AG09319 (cell line): Measurements from ENCODE around the gene POLE.

Experiments
- DNase-seq: peaks from one replicate; pipeline ENCODE4 v3.0.0-alpha.2; 2010; ENCODE audit warnings: low read depth; ENCODE audit errors: extremely low read depth
- TF ChIP-seq, protein P1 (sequence below): IDR thresholded peaks from 2 replicates; pipeline ENCODE4 v1.5.1; 2011; ENCODE audit warnings: low read depth, mild to moderate bottlenecking, inconsistent platforms, low read length, moderate library complexity

The POLE gene

DNA sequence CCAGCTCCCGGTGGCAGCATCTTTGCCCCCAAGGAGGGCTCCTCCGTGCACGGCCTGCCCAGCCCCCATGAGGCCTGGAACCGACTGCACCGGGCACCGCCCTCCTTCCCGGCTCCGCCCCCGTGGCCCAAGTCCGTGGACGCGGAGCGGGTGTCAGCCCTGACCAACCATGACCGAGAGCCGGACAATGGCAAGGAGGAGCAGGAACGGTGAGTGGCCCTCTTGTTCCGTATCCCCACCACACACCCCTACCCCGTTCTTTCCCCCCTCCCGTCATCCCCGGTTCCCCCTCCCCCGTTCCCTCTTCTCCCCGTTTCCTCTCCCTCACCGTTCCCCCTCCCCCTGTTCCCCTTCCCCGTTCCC lies 105.1 kb downstream of the POLE start:
- TF ChIP-seq, protein P1, sequence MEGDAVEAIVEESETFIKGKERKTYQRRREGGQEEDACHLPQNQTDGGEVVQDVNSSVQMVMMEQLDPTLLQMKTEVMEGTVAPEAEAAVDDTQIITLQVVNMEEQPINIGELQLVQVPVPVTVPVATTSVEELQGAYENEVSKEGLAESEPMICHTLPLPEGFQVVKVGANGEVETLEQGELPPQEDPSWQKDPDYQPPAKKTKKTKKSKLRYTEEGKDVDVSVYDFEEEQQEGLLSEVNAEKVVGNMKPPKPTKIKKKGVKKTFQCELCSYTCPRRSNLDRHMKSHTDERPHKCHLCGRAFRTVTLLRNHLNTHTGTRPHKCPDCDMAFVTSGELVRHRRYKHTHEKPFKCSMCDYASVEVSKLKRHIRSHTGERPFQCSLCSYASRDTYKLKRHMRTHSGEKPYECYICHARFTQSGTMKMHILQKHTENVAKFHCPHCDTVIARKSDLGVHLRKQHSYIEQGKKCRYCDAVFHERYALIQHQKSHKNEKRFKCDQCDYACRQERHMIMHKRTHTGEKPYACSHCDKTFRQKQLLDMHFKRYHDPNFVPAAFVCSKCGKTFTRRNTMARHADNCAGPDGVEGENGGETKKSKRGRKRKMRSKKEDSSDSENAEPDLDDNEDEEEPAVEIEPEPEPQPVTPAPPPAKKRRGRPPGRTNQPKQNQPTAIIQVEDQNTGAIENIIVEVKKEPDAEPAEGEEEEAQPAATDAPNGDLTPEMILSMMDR = no peak
- DNase-seq = no peak

DNA sequence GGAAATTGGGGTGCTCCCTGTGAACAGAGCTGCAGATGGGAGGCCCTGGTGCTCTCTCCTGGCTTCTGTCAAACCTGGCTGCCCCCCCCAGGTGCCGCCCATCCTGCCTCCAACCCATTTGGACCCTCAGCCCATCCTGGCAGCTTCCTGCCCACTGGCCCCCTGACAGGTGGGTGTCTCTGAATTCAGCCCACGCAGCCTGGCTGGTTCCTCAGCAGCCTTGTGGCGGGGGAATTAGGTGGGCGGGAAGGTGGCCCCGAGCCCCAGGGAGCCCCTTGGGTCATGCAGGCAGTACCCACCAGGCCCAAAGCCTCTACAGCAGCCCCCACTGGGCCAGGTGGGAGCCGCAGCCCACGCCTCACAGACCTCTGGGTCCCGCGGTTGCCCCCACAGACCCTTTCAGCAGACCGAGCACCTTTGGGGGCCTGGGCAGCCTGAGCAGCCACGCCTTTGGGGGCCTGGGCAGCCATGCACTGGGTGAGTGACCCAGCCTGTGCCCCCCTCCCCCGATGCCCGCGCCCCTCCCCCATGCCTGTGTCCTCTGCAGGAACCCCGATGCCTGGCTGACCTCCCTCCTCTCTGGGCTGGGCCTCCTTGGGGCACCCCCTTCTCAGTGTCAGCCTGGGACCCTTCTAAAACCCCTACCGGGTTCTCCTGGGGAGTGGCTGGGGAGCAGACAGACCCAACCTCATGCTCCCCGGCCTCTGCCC lies 105.6 kb downstream of the POLE start:
- DNase-seq = no peak
- TF ChIP-seq, protein P1 = no peak

DNA sequence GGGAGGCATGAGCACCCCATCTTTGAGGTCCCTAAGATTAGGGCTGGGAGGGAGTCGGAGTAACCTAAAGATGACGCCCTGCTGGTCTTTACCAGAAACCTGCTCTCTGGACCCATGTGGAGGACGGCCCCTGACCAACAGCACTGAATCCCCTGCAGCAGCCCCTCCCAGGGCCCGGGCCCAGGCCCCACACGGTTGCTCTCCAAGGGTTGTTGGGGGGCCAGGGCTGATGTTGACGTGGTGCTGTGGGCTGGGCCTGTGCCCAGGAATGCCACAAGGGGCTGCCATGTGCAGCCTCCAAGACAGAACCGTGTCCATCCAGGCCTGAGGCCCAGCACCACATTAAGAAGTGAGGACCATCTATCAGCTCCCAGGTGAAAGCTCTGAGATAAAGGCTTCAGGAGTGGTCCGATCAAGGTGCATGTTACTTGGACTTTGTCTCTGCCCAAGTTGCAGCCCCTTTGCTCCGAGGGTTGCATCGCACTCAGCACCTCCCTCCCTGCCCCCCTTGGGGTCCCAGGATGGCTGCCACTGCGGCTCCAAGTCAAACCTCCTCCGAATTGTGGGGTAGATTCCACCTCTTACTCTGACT lies 106.3 kb downstream of the POLE start:
- DNase-seq = no peak
- TF ChIP-seq, protein P1 = no peak

DNA sequence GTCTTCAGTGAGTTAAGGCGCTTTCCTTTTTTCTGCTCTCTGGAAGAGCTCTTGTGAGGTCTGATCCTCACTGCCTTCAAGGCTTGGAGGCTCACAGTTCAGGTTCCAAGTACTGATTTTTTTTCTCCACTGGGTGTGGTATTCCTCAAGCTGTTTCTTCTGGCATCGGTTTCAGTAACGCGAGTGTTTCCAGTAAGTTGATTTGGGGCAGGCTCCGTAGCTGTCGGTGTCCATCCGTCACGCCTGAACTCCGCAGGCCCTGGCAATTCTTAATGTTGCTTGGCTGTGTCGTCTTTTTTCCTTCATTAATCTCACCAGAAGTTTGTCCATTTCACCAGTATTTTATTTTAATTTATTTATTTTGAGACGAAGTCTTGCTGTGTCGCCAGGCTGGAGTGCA lies 107.4 kb downstream of the POLE start:
- no peak for DNase-seq
- TF ChIP-seq, protein P1 = no peak

DNA sequence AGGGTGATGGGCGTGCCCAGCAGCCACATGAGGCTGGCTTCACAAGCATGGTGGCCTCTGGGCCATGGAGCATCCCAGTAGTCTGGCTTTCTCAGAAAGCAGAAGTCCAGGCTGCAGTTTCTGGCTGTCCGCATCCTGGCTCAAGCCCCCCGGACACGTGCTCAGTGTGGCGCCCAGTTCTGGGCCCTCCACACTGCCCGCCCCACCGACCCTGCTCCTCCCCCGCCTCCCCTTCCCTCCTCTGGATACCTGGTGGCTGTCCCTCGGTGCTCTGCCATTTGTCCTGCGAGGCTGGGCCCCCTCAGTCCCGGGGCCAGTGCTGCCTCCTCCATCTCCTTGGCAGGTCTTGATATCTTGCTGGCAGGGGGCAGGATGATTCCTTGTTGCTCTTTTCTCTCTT lies 108.3 kb downstream of the POLE start:
- DNase-seq = no peak
- TF ChIP-seq, protein P1 = no peak

DNA sequence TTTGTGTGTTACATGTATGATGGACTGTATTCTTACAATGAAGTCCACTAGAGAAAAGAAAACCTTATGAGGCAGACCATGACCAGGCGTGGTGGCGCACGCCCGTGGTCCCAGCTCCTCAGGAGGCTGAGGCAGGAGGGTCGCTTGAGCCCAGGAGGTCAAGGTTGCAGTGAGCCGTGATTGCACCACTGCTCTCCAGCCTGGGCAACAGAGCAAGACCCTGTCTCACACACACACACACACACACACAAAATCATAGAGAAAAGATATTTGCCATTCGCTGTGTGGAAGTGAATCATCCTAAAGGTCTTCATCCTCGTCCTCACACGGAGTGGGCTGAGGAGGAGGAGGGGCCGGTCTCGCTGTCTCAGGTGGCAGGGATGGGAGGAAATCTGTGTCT lies 109.0 kb downstream of the POLE start:
- no peak for DNase-seq
- TF ChIP-seq, protein P1 = no peak

DNA sequence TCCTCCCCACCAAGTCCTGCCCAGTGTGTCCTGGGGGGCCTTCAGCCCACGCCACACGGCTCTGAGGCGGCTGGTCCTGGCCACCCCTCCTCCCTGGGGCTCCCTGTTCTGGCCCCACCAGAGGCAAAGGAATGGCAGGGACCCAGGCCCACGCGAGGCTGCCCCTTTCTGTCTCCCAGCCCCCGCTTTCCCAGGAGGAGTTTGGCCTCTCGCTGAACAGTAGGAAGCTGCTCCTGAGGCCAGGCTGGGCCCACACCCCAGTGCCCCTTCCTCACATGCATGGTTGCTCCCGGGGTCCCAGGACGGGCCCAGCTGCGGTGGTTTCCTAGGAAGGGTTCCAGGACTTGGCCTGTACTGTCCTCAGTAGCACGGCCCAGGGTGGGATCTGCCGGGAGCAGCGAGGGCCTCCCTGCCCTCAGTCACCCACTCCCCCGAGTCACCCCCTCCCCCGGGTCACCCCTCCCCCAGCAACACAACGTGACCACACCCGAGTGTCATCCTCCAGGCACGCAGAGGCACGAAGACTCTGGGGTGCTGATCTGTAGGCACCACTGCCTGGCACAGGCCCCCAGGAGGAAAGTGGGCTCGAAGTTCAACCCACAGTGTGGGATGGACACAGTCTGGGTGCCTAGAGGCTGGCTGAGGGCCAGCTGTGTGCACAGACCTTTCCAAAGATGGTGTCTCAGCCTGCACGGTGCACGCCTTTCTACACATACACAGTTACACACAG lies 109.8 kb downstream of the POLE start:
- TF ChIP-seq, protein P1 = no peak
- DNase-seq = no peak
